Upper lobe of right lung (tissue), 1 donor: ENCODE results near the gene HAO1. TPM values are rescaled to one million over a fixed set of nuclear protein-coding genes. Genes with fewer than 3 reads are reported as not detected.

ENCODE experiments used
- ATAC-seq: fragments of 200-7000 bp; cut with Tn5 transposase; one replicate; pipeline ENCODE4 v1.9.1; 2020; ENCODE audit warnings: mild to moderate bottlenecking, moderate library complexity
- DNase-seq: peaks from one replicate; pipeline ENCODE4 v3.0.0-alpha.2; 2020
- H3K27ac ChIP-seq: fragments of 200-600 bp; one replicate; pipeline ENCODE4 v1.8.0; 2022
- H3K27me3 ChIP-seq: fragments of 200-600 bp; one replicate; pipeline ENCODE4 v1.8.0; 2022; ENCODE audit warnings: mild to moderate bottlenecking
- H3K36me3 ChIP-seq: fragments of 200-600 bp; one replicate; pipeline ENCODE4 v1.8.0; 2022
- H3K4me1 ChIP-seq: fragments of 200-600 bp; one replicate; pipeline ENCODE4 v1.8.0; 2022
- H3K4me3 ChIP-seq: fragments of 200-600 bp; one replicate; pipeline ENCODE4 v1.8.0; 2022; ENCODE audit warnings: mild to moderate bottlenecking
- H3K9me3 ChIP-seq: fragments of 200-600 bp; one replicate; pipeline ENCODE4 v1.8.0; 2022
- intact Hi-C: fragments of 100-400 bp; cut with DNase I; formaldehyde crosslinking; loops from one replicate; pipeline ENCODE4 v1.11.0; 2022
- total RNA-seq: library from RNA; stranded (reverse); fragmentation: NEBNext Ultra II Directional; extraction: Animal tissue kit (Norgen Biotek cat#: 25700); gene quantifications from one replicate; pipeline ENCODE4 v1.2.1, GENCODE V29; 2021
- TF ChIP-seq, protein P1 (sequence below): fragments of 200-600 bp; IDR thresholded peaks from one replicate; pipeline ENCODE4 v1.8.0; 2022; ENCODE audit warnings: antibody characterized with exemption
- donor health status: DM: no; HTN: yes; CAD: no; lungs with severe emphysema.

The HAO1 gene
- total RNA-seq, 1 donor from 2014 or later: not detected

DNA sequence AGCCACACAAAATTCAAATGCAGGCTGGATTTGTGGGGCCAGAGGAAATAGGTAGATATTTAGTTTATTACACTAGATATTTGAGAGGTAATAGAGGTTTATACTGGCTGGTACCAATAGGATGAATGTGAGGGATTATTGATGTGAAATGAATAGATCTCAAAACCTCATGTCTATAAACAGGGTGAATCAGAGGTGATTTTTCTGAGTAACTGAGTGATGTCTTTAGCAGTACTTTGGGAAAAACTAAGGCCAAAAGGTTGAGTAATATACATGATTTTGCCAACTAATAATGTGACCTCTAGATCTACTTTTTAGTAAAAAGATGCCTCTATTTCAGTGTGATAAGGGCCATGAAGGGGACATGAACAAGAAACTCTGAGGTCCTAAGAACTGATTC is 86.8 kb downstream of the HAO1 start:
- intact Hi-C loops: no loop called here
- ATAC-seq: no peak

DNA sequence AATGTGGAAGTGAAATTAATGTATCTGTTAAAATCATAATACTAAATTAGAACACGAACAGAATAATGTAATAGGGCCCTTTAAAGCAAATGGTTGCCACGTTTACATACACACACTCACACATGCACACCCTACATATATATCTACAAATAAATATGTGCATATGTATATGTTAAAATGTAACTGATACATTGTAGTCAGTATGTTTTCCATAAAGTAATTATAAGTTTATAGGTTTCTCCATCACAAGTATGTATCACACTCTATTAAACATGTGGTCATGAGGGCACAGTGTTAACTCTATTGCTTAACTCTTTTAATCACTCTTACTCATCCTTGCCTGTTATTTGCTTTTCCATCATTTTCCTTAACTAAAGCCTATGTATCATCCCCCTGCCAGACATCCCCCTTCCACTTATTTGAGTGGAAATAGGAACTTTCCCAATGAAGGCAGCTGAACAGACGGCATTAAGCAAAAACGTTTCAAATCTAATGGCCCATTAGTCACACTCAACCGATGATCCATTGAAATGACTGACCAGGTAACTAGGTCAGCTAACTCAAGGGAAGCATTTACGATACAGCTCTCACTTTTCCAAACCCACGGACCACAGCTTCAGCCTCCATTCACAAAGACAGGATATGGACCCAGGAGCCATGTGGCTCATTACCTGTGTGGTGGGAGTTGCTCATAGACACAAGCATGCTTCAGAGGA is 89.3 kb downstream of the HAO1 start:
- TF ChIP-seq, protein P1, sequence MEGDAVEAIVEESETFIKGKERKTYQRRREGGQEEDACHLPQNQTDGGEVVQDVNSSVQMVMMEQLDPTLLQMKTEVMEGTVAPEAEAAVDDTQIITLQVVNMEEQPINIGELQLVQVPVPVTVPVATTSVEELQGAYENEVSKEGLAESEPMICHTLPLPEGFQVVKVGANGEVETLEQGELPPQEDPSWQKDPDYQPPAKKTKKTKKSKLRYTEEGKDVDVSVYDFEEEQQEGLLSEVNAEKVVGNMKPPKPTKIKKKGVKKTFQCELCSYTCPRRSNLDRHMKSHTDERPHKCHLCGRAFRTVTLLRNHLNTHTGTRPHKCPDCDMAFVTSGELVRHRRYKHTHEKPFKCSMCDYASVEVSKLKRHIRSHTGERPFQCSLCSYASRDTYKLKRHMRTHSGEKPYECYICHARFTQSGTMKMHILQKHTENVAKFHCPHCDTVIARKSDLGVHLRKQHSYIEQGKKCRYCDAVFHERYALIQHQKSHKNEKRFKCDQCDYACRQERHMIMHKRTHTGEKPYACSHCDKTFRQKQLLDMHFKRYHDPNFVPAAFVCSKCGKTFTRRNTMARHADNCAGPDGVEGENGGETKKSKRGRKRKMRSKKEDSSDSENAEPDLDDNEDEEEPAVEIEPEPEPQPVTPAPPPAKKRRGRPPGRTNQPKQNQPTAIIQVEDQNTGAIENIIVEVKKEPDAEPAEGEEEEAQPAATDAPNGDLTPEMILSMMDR: no peak
- H3K27ac ChIP-seq: no peak overlapping the region
- intact Hi-C loops: no loop called here
- no peak overlapping the region for H3K4me3 ChIP-seq
- no peaks in the 10 kb centered on the region for H3K4me1 ChIP-seq
- ATAC-seq (no peak), DNase-seq (no peak)
- no peaks in the 10 kb centered on the region for H3K36me3 ChIP-seq
- H3K9me3 ChIP-seq: no peaks in the 10 kb centered on the region
- H3K27me3 ChIP-seq: no peaks in the 10 kb centered on the region

More for the DNA sequence above, 86.8 kb downstream of the HAO1 start:
- TF ChIP-seq, protein P1: no peak
- Histone ChIP-seq H3K27me3 (no peaks in the 10 kb centered on the region), H3K36me3 (no peaks in the 10 kb centered on the region), H3K9me3 (no peaks in the 10 kb centered on the region), H3K4me1 (no peaks in the 10 kb centered on the region), H3K27ac (no peak overlapping the region), H3K4me3 (no peak overlapping the region)
- DNase-seq: no peak

GRCh38 chr20:7849675-7850074 is 90.6 kb downstream of the HAO1 start:
- no peak for ATAC-seq
- intact Hi-C loops: no loop called here

GRCh38 chr20:7848351-7848750 is 91.9 kb downstream of the HAO1 start:
- Histone ChIP-seq H3K4me3 (no peak overlapping the region), H3K27me3 (no peaks in the 10 kb centered on the region), H3K27ac (no peak overlapping the region), H3K36me3 (no peaks in the 10 kb centered on the region), H3K4me1 (no peaks in the 10 kb centered on the region), H3K9me3 (no peaks in the 10 kb centered on the region)
- no peak for ATAC-seq
- intact Hi-C loops: no loop called here
- no peak for DNase-seq
- TF ChIP-seq, protein P1: no peak

More at GRCh38 chr20:7849675-7850074, 90.6 kb downstream of the HAO1 start:
- Histone ChIP-seq H3K36me3 (no peaks in the 10 kb centered on the region), H3K9me3 (no peaks in the 10 kb centered on the region), H3K4me3 (no peak overlapping the region), H3K27ac (no peak overlapping the region), H3K4me1 (no peaks in the 10 kb centered on the region), H3K27me3 (no peaks in the 10 kb centered on the region)
- no peak for DNase-seq
- TF ChIP-seq, protein P1: no peak

DNA sequence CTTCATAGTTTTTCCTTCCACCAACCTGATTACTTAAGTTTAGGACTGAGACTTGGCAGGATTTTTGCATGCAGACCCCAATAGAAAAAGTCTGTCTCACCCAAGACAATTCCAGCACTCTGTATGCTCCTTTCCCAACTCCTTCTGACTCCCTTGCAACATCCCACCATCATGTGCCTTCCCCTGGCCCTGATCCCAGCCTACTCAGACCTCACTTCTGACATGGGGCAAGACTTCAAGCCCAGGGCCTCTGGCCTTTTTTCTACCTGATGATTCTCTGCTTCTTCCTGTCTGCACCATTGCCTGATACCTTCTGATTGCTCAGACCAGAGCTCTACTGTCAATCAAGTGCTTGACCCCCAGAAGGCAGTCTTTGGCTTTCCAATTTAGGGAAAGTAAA is 96.6 kb downstream of the HAO1 start:
- Histone ChIP-seq H3K27me3 (no peaks in the 10 kb centered on the region), H3K27ac (no peak overlapping the region), H3K9me3 (no peaks in the 10 kb centered on the region), H3K4me1 (no peaks in the 10 kb centered on the region), H3K4me3 (no peak overlapping the region), H3K36me3 (no peaks in the 10 kb centered on the region)
- DNase-seq (no peak), ATAC-seq (peak; percentile 58)
- intact Hi-C loops: no loop called here
- TF ChIP-seq, protein P1: no peak

GRCh38 chr20:7841971-7842310 is 98.3 kb downstream of the HAO1 start:
- Histone ChIP-seq H3K36me3 (no peaks in the 10 kb centered on the region), H3K27me3 (no peaks in the 10 kb centered on the region), H3K9me3 (no peaks in the 10 kb centered on the region), H3K27ac (no peak overlapping the region), H3K4me1 (no peaks in the 10 kb centered on the region), H3K4me3 (no peak overlapping the region)
- ATAC-seq (no peak), DNase-seq (no peak)
- TF ChIP-seq, protein P1: no peak
- intact Hi-C loops: no loop called here
